Colon (tissue), 2 donors: ENCODE results near the gene ATP2B2.

Experiments used
- FAIRE-seq: peaks from 2 replicates; lab custom pipeline; 2012; peaks lifted over from hg19 to GRCh38; lab: Jason Lieb, UNC
- donor health status: control.
- donor health status: control.

The ATP2B2 gene

GRCh38 chr3:10358309-10358980 is 146.9 kb downstream of the ATP2B2 start:
- FAIRE-seq: no peak

GRCh38 chr3:10357592-10358308 is 147.6 kb downstream of the ATP2B2 start:
- FAIRE-seq: no peak

DNA sequence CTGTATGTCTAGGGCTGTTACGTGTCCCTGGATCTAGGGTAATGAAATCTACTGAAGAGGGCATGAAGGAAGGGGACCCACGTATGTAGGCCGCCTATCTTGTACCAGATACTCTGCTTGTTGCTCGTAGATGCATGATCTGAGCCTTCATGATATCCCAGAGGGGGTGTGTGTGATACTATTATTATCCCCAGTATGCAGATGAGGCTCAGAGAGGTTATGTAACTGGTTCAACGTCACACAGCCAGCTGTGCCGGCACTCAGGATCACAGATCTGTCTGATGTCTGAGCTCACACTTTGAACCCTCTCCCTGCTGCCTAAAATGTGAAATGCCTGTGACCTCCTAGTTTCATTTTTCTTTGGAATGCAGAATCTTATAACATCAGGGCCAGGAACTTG is 148.3 kb downstream of the ATP2B2 start:
- FAIRE-seq: no peak

DNA sequence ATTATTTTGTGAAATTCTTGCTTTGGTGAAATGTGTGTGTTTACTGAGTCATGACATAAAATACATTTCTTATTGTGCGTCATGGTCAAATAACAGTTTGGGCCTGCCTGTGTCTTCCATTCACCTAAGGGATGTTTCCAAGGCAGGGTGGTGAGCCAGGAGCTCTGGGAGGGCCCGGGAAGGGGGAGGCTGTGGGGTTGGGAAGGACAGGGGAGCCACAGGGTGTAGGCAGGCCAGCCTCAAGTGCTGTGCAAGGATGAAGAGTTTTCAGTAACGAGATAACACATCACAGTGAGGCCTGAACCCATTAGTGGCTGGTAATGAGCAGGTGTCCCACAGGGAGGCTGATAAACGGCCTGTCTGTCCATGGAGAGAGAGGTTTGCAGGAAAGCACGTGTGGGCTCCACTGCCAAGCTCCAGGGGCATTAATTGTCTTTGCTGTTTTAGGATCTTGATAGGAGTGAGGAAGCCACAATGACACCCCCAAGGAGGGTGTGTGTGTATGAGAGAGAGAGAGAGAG is 148.9 kb downstream of the ATP2B2 start:
- FAIRE-seq: no peak

- no peak for FAIRE-seq
Measured at GRCh38 chr3:10354361-10355015, 150.9 kb downstream of the ATP2B2 start.

DNA sequence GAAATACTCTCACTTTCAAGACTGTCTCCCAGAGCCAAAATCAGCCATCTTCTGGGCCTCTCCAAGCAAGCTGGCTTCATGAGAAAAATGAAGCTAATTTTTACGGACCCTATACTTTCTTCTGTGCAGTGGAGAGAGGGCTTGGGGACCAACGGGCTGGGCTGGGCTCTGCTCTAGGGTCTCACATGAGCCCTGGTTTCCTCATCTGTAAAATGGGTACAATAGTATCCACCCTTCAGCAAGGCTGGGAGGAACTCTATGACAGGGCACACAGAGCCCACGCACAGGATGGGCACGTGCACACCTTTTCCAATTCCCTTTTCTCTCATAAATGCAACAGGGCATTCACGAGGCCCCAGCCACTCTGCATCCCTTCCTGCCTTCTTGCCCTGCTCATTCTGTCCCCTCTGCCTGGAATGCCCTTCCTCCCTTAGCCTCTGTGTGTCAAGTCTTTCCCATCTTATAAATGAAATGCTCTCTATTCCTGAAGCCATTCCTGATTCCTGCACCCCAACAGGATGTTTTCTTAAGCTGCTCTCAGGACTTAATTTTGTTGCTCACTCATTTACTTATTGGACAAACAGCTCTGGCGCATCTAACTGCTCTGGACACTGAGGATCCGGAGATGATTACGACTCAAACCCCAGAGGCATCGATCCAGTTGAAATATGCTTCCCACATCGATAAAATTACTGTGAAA is 151.6 kb downstream of the ATP2B2 start:
- FAIRE-seq: no peak

GRCh38 chr3:10353160-10353559 is 152.2 kb downstream of the ATP2B2 start:
- no peak for FAIRE-seq

- FAIRE-seq: no peak
Measured at GRCh38 chr3:10352146-10352911, 153.1 kb downstream of the ATP2B2 start.

DNA sequence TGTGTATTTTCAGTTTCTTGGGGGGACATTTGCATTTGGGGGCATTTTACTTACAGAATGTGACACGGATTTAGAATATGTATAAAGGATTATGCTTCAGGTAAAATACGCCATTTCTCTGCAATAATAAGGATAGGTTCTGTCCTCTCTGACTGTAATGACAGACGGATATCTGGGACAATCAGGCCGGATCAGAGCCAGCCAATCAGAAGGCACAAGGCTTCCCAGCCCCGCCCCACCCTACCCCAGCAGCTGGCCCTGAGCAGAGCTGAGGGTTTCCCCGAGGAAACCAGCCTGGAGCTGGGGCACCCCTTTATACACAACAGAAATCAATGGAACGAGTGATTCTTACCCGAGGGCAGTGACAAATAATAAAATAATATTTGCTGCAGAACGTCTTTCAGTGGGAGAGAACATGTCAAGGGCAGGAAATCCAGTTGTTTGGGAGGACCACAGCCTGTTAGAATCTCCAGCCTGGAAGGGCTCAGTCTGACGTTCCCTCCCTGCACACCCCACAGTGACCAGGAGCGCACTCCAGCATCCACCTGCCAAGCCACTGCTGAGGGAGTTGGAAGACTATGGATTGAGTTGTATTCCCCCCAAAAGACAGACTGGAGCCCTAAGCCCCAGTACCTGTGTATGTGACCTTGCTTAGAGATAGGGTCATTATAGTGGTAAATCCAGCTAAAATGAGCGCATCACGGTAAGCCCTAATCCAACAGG is 154.2 kb downstream of the ATP2B2 start:
- FAIRE-seq: no peak

- FAIRE-seq: no peak
Measured at GRCh38 chr3:10350324-10350985, 154.9 kb downstream of the ATP2B2 start.

DNA sequence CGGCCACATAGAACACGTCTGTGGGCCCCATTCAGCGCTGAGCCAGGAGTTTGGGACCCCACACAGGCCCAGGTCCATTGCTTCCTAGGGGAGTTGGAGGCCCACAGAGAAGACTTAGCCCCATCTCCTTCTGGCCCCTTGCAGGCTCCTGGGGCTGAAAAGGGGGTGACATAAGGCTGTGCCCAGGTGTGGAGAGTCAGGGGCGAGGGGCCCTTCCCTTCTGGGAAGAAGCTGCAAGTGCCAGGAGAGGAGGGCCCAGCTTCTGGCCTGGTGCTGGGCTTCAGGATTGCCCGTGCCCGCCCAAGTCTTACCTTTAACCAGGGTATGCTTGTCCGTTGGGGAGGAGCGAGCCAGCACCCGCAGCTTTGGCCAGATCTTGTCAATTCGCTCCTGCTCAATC is 155.6 kb downstream of the ATP2B2 start:
- FAIRE-seq: no peak

- FAIRE-seq: no peak
Measured at GRCh38 chr3:10348404-10348721, 157.0 kb downstream of the ATP2B2 start.

DNA sequence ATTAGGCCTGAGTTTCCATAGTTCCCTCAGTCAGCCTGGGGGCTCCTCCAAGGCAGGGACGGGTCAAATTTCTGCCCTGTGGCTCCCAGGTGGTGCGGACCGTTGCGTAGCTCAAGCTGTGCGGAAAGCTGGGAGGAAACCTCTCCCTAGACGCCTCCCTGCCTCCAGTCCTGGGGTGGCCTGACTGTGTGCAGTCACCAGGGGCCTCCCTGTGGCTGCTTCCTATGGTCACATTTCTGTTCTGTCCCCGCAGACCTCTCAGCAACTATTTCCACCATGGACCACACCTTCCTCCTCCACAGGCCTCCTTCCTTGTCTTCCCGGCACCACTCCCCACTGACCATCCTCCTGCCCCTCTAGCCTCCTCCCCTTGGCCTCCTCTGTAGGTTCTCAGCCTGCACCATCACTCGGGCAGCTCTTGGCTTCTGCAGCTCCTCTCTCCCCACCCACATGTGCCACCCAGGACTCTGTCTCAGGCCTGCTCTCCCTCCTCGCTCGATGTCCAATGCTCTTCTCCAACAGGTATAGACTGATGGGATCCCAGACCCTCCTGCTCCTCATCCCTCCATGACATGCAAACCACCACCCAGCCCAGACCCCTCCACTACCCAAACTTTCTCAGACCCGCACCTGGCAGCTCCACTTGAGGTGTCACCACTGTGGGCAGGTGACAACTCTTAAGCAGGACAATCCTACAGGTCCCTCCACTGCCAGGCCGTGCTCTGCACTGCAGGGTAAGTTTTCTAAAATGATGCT is 157.6 kb downstream of the ATP2B2 start:
- FAIRE-seq: no peak

DNA sequence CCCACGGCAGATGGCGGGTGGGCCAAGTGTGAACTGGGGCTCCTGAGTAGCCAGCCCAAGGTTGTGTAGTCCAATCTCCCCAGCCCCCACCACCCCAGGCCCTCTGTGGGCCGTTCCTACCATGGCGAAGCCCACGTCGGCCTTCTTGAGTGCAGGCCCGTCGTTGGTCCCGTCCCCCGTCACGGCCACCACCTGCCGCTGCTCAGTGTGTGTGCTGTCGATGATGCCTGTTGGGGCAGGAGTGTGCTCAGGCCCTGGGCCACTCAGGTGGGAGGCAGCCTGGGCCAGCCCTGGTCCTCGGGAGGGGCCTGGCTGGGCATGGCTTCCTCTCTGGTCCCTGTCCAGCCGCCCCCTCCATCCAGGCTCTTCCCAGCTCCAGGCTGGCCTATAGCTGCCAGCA is 159.5 kb downstream of the ATP2B2 start:
- no peak for FAIRE-seq

GRCh38 chr3:10344944-10345575 is 160.3 kb downstream of the ATP2B2 start:
- FAIRE-seq: no peak

- no peak for FAIRE-seq
Measured at GRCh38 chr3:10344147-10344943, 161.0 kb downstream of the ATP2B2 start.

DNA sequence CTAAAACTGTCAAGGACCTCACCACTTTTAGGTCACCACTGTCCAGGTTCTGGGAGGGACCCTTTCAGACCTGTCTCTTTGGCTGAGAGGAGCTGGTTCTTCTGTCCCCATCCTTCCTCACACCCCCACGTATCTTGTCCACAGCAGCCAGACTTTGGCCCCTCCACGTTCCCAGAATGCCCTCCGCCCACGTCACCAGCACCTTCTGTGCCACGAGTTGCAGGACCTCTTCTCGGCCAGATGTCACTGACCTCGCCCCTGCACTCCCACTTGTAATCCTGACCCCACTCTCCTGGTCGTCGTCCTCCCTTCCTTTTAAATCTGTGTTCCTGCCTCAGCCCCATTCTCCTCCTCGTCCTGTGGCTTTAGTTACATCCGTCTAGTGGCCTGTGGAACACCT is 161.9 kb downstream of the ATP2B2 start:
- no peak for FAIRE-seq

GRCh38 chr3:10342781-10343180 is 162.6 kb downstream of the ATP2B2 start:
- no peak for FAIRE-seq
